ENCODE measurements around the gene JAG2.

GRCh38 chr14:105139831-105140239, 28.7 kb downstream of the JAG2 start:
- no peak for TF ChIP-seq POLR2A (IDR thresholded peaks at IDR 0.05)
- TF ChIP-seq CTCF (IDR thresholded peaks at IDR 0.05) = no peak

Measured in testis (tissue), 2 donors.